ENCODE results near the gene CDK5RAP2. TPM values are rescaled to one million over a fixed set of nuclear protein-coding genes. Genes with fewer than 3 reads are reported as not detected.
"Not testable (repeated sequence)": the region's sequence is repeated elsewhere in the genome, so short reads cannot be mapped to it uniquely, and the experiment has no call there.

The CDK5RAP2 gene
- total and polyA plus RNA-seq, 4 donors: 36.5 to 60.4 (median 47.4) TPM

- 47% methylated on average over 3 of the region's 3 CpGs for WGBS (ENCODE audit: insufficient coverage)
- no peak overlapping the region for H3K4me3 ChIP-seq (ENCODE audit: low read depth, low read length)
- peaks cover 10% of the 10 kb centered on the region for H3K36me3 ChIP-seq (ENCODE audit: control insufficient read depth, insufficient read depth, low read length)
- peaks cover 5% of the 10 kb centered on the region for H3K4me1 ChIP-seq (ENCODE audit: control insufficient read depth, insufficient read depth, low read length)
- peaks cover 8% of the 10 kb centered on the region for H3K9me3 ChIP-seq (ENCODE audit: control insufficient read depth, insufficient read depth, low read length)
- no peak overlapping the region for H3K27ac ChIP-seq (ENCODE audit: low read depth, low read length)
- no peak for DNase-seq (ENCODE audit: low read depth in 4 of 6, low spot score in 6 of 6)
- H3K27me3 ChIP-seq (ENCODE audit: control insufficient read depth, insufficient read depth, low read length): no peaks in the 10 kb centered on the region
Measured at GRCh38 chr9:120510816-120511215, 69.2 kb downstream of the CDK5RAP2 start.

GRCh38 chr9:120507936-120508510, 71.9 kb downstream of the CDK5RAP2 start:
- peaks cover 8% of the 10 kb centered on the region for H3K9me3 ChIP-seq (ENCODE audit: control insufficient read depth, insufficient read depth, low read length)
- H3K4me3 ChIP-seq (ENCODE audit: low read depth, low read length): no peak overlapping the region
- DNase-seq (ENCODE audit: low read depth in 4 of 6, low spot score in 6 of 6): no peak
- H3K36me3 ChIP-seq (ENCODE audit: control insufficient read depth, insufficient read depth, low read length): peaks cover 10% of the 10 kb centered on the region
- no peaks in the 10 kb centered on the region for H3K27me3 ChIP-seq (ENCODE audit: control insufficient read depth, insufficient read depth, low read length)
- no CpG with 5 or more reads among the region's 3 CpGs for WGBS (ENCODE audit: insufficient coverage)
- H3K27ac ChIP-seq (ENCODE audit: low read depth, low read length): no peak overlapping the region
- peaks cover 5% of the 10 kb centered on the region for H3K4me1 ChIP-seq (ENCODE audit: control insufficient read depth, insufficient read depth, low read length)

- H3K27me3 ChIP-seq (ENCODE audit: control insufficient read depth, insufficient read depth, low read length): no peaks in the 10 kb centered on the region
- no CpG with 5 or more reads among the region's 4 CpGs for WGBS (ENCODE audit: insufficient coverage)
- no peak overlapping the region for H3K27ac ChIP-seq (ENCODE audit: low read depth, low read length)
- no peak overlapping the region for H3K4me3 ChIP-seq (ENCODE audit: low read depth, low read length)
- DNase-seq (ENCODE audit: low read depth in 4 of 6, low spot score in 6 of 6): no peak
- no peaks in the 10 kb centered on the region for H3K4me1 ChIP-seq (ENCODE audit: control insufficient read depth, insufficient read depth, low read length)
- peaks cover 8% of the 10 kb centered on the region for H3K9me3 ChIP-seq (ENCODE audit: control insufficient read depth, insufficient read depth, low read length)
- H3K36me3 ChIP-seq (ENCODE audit: control insufficient read depth, insufficient read depth, low read length): peaks cover 9% of the 10 kb centered on the region
Measured at GRCh38 chr9:120505186-120505585, 74.8 kb downstream of the CDK5RAP2 start.

DNA sequence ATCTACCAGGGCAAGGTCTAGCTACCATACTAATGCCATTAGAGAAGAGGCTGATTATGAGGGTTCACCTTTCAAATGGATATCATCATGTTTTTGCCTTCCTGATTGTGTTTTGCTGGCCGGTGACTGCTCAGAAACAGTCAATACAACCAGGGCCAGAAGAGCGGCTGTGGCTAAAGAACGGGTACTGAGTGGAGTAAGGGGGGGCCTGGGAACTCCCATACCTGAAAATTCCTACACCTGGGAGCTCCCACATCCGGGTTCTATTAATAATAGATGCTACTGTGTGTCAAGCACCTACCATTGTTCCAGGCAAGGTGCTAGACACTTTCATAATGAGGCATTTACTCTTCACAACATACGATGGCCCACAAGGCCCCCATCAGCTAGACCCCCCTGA, 79.2 kb downstream of the CDK5RAP2 start:
- Histone ChIP-seq H3K36me3 (ENCODE audit: control insufficient read depth, insufficient read depth, low read length) (peaks cover 3% of the 10 kb centered on the region), H3K9me3 (ENCODE audit: control insufficient read depth, insufficient read depth, low read length) (no peaks in the 10 kb centered on the region), H3K4me1 (ENCODE audit: control insufficient read depth, insufficient read depth, low read length) (no peaks in the 10 kb centered on the region), H3K27me3 (ENCODE audit: control insufficient read depth, insufficient read depth, low read length) (no peaks in the 10 kb centered on the region), H3K4me3 (ENCODE audit: low read depth, low read length) (no peak overlapping the region), H3K27ac (ENCODE audit: low read depth, low read length) (no peak overlapping the region)
- no peak for DNase-seq (ENCODE audit: low read depth in 4 of 6, low spot score in 6 of 6)
- 100% methylated on average over 1 of the region's 5 CpGs for whole genome bisulfite sequencing (ENCODE audit: insufficient coverage)

- H3K4me1 ChIP-seq (ENCODE audit: control insufficient read depth, insufficient read depth, low read length); H3K9me3 ChIP-seq (ENCODE audit: control insufficient read depth, insufficient read depth, low read length); H3K4me3 ChIP-seq (ENCODE audit: low read depth, low read length); H3K36me3 ChIP-seq (ENCODE audit: control insufficient read depth, insufficient read depth, low read length); DNase-seq (ENCODE audit: low read depth in 4 of 6, low spot score in 6 of 6); H3K27ac ChIP-seq (ENCODE audit: low read depth, low read length); H3K27me3 ChIP-seq (ENCODE audit: control insufficient read depth, insufficient read depth, low read length): not testable (repeated sequence)
- 91% methylated on average over 5 of the region's 5 CpGs for WGBS (ENCODE audit: insufficient coverage)
Measured at GRCh38 chr9:120497865-120498264, 82.1 kb downstream of the CDK5RAP2 start.

DNA sequence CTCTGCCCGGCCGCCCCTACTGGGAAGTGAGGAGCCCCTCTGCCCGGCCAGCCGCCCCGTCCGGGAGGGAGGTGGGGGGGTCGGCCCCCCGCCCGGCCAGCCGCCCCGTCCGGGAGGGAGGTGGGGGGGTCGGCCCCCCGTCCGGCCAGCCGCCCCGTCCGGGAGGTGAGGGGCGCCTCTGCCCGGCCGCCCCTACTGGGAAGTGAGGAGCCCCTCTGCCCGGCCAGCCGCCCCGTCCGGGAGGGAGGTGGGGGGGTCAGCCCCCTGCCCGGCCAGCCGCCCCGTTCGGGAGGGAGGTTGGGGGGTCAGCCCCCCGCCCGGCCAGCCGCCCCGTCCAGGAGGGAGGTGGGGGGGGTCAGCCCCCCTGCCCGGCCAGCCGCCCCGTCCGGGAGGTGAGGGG, 83.5 kb downstream of the CDK5RAP2 start:
- not testable (repeated sequence) for H3K9me3 ChIP-seq (ENCODE audit: control insufficient read depth, insufficient read depth, low read length); DNase-seq (ENCODE audit: low read depth in 4 of 6, low spot score in 6 of 6); H3K4me3 ChIP-seq (ENCODE audit: low read depth, low read length); H3K27ac ChIP-seq (ENCODE audit: low read depth, low read length); H3K4me1 ChIP-seq (ENCODE audit: control insufficient read depth, insufficient read depth, low read length); H3K36me3 ChIP-seq (ENCODE audit: control insufficient read depth, insufficient read depth, low read length); H3K27me3 ChIP-seq (ENCODE audit: control insufficient read depth, insufficient read depth, low read length)
- WGBS (ENCODE audit: insufficient coverage): no CpG with 5 or more reads among the region's 37 CpGs

DNA sequence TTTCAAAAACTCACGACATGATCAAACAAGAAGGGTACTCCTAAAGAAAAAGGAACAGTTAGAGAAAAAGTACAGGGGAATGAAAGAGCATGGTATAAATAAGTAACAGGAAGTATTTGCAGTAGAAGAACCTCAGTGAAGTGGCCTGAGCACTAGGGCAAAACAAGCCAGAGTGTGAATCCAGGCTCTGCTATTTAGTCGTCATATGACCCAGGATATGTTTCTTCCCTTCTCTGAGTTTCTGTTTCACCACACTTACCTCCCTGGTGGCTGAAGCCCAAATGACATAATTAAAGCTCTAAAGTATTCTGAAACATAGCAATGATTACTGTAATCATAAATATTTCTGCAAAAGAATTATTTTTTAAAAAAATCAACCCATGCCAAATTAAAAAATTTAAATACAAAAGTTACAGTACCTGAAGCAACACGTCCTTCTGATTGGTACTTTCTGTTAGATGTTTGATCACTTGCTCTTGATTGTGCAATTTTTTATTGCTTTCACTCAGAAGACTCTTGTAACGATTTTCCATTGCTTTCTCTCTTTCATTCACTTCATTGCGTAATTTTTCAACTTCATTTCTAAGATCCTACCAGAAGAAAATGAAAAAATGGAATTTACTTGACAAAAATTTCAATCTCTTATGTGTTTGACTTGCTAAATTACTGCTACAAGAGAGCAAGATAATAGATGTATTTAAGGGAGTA, 88.9 kb downstream of the CDK5RAP2 start:
- WGBS (ENCODE audit: insufficient coverage): 74% methylated on average over 2 of the region's 5 CpGs
- H3K4me1 ChIP-seq (ENCODE audit: control insufficient read depth, insufficient read depth, low read length): peaks cover 1% of the 10 kb centered on the region

GRCh38 chr9:120486835-120487234, 93.1 kb downstream of the CDK5RAP2 start:
- Histone ChIP-seq H3K27me3 (ENCODE audit: control insufficient read depth, insufficient read depth, low read length) (no peaks in the 10 kb centered on the region), H3K36me3 (ENCODE audit: control insufficient read depth, insufficient read depth, low read length) (peaks cover 19% of the 10 kb centered on the region), H3K4me1 (ENCODE audit: control insufficient read depth, insufficient read depth, low read length) (peaks cover 15% of the 10 kb centered on the region), H3K4me3 (ENCODE audit: low read depth, low read length) (no peak overlapping the region), H3K9me3 (ENCODE audit: control insufficient read depth, insufficient read depth, low read length) (no peaks in the 10 kb centered on the region), H3K27ac (ENCODE audit: low read depth, low read length) (no peak overlapping the region)
- no peak for DNase-seq (ENCODE audit: low read depth in 4 of 6, low spot score in 6 of 6)
- 98% methylated on average over 4 of the region's 6 CpGs for WGBS (ENCODE audit: insufficient coverage)

More for the DNA sequence above, 88.9 kb downstream of the CDK5RAP2 start:
- H3K27me3 ChIP-seq (ENCODE audit: control insufficient read depth, insufficient read depth, low read length): no peaks in the 10 kb centered on the region
- no peak for DNase-seq (ENCODE audit: low read depth in 4 of 6, low spot score in 6 of 6)
- H3K27ac ChIP-seq (ENCODE audit: low read depth, low read length): no peak overlapping the region
- peaks cover 15% of the 10 kb centered on the region for H3K36me3 ChIP-seq (ENCODE audit: control insufficient read depth, insufficient read depth, low read length)
- H3K4me3 ChIP-seq (ENCODE audit: low read depth, low read length): no peak overlapping the region
- no peaks in the 10 kb centered on the region for H3K9me3 ChIP-seq (ENCODE audit: control insufficient read depth, insufficient read depth, low read length)

- Histone ChIP-seq H3K4me3 (ENCODE audit: low read depth, low read length) (no peak overlapping the region), H3K27me3 (ENCODE audit: control insufficient read depth, insufficient read depth, low read length) (no peaks in the 10 kb centered on the region), H3K4me1 (ENCODE audit: control insufficient read depth, insufficient read depth, low read length) (peaks cover 15% of the 10 kb centered on the region), H3K27ac (ENCODE audit: low read depth, low read length) (no peak overlapping the region), H3K9me3 (ENCODE audit: control insufficient read depth, insufficient read depth, low read length) (no peaks in the 10 kb centered on the region), H3K36me3 (ENCODE audit: control insufficient read depth, insufficient read depth, low read length) (peaks cover 19% of the 10 kb centered on the region)
- 77% methylated on average over 3 of the region's 4 CpGs for WGBS (ENCODE audit: insufficient coverage)
- DNase-seq (ENCODE audit: low read depth in 4 of 6, low spot score in 6 of 6): no peak
Measured at GRCh38 chr9:120486347-120486746, 93.6 kb downstream of the CDK5RAP2 start.

GRCh38 chr9:120485788-120486187, 94.2 kb downstream of the CDK5RAP2 start:
- DNase-seq (ENCODE audit: low read depth in 4 of 6, low spot score in 6 of 6): peak in 1 of 6 donors; percentile 60
- Histone ChIP-seq H3K9me3 (ENCODE audit: control insufficient read depth, insufficient read depth, low read length) (no peaks in the 10 kb centered on the region), H3K4me1 (ENCODE audit: control insufficient read depth, insufficient read depth, low read length) (peaks cover 15% of the 10 kb centered on the region), H3K36me3 (ENCODE audit: control insufficient read depth, insufficient read depth, low read length) (peaks cover 19% of the 10 kb centered on the region), H3K27me3 (ENCODE audit: control insufficient read depth, insufficient read depth, low read length) (no peaks in the 10 kb centered on the region), H3K27ac (ENCODE audit: low read depth, low read length) (no peak overlapping the region), H3K4me3 (ENCODE audit: low read depth, low read length) (no peak overlapping the region)
- WGBS (ENCODE audit: insufficient coverage): 84% methylated on average over 3 of the region's 3 CpGs
